ENCODE measurements around the gene LDB3.

DNA sequence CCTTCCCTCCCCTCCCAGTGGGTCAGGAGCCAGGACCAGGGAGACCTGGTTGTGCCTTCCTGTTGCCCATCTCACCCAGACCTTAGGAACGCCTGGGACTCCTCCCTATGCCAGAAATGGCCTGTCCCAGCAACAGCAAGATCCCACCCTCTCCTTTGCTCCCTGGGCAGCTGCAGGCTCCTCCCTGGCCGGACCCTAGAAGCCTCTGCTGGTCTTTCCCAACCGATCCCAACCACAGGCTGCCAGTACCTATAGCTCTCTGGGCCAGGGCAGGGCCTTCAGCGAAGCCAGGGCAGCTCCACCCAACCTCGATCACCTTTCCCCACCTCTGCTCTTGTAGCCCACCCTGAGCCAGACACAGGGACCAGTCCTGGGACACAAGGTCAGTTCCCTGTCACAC, 21.9 kb downstream of the LDB3 start:
- TF ChIP-seq POLR2A (IDR thresholded peaks at IDR 0.05) (no peak), EP300 (IDR thresholded peaks at IDR 0.05) (no peak), POLR2AphosphoS5 (IDR thresholded peaks at IDR 0.05) (no peak)
- TF ChIP-seq, protein P1, sequence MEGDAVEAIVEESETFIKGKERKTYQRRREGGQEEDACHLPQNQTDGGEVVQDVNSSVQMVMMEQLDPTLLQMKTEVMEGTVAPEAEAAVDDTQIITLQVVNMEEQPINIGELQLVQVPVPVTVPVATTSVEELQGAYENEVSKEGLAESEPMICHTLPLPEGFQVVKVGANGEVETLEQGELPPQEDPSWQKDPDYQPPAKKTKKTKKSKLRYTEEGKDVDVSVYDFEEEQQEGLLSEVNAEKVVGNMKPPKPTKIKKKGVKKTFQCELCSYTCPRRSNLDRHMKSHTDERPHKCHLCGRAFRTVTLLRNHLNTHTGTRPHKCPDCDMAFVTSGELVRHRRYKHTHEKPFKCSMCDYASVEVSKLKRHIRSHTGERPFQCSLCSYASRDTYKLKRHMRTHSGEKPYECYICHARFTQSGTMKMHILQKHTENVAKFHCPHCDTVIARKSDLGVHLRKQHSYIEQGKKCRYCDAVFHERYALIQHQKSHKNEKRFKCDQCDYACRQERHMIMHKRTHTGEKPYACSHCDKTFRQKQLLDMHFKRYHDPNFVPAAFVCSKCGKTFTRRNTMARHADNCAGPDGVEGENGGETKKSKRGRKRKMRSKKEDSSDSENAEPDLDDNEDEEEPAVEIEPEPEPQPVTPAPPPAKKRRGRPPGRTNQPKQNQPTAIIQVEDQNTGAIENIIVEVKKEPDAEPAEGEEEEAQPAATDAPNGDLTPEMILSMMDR (IDR thresholded peaks at IDR 0.05), result no peak
